WI38 (cell line): ENCODE data around the gene ISCU.
A peak's percentile ranks its signal among the peaks of the same experiment; 100 is the strongest.

Experiments
- H3K4me3 ChIP-seq: 2 replicates; pipeline ENCODE4 v1.5.1; 2011; ENCODE audit warnings: low read depth, mild to moderate bottlenecking, control low read depth, low read length
- TF ChIP-seq, protein P1 (sequence below): IDR thresholded peaks from 2 replicates; pipeline ENCODE4 v1.5.1; 2012; ENCODE audit warnings: low read depth, mild to moderate bottlenecking, control low read depth, low read length

ISCU gene

DNA sequence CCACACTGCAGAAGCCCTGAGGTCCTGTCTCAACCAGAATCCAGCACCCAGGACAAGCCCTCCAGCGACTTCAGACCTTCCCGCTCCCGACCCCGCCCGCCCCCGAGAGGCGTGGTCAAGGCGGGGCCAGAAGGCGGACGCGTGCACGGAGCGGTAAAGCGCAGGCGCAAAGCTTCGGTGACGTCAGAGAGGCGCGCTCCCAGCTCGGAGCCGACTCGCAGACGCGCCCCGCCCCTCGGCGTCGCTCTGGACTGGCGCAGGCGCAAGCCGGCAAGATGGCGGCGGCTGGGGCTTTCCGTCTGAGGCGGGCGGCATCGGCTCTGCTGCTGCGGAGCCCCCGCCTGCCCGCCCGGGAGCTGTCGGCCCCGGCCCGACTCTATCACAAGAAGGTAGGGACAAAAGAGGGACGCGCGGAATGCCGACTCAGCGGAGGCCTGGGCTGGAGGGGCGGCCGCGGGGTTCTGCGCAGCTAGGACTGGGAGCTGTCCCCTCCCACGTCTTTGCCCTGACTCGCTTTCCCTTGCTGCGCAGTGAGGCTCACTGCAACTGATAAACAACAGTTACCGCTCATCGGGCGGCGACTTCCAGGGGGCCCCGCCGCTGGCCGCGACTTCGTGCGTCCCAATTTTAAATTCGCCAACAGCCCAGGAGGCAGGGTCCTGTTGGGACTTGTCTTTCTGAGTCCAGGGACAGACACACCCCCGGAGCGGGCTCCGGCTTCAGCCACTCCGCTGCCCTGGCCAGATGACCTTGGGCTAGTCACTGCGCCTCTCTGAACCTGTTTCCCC, at the start of gene ISCU:
Gene ISCU (plus strand): TSS at position 249 of the 788 bp plus-strand sequence. CDS start 27 bp downstream, at position 276.
- H3K4me3 ChIP-seq, result peak within 1 kb of the TSS; percentile 99
- TF ChIP-seq, protein P1, sequence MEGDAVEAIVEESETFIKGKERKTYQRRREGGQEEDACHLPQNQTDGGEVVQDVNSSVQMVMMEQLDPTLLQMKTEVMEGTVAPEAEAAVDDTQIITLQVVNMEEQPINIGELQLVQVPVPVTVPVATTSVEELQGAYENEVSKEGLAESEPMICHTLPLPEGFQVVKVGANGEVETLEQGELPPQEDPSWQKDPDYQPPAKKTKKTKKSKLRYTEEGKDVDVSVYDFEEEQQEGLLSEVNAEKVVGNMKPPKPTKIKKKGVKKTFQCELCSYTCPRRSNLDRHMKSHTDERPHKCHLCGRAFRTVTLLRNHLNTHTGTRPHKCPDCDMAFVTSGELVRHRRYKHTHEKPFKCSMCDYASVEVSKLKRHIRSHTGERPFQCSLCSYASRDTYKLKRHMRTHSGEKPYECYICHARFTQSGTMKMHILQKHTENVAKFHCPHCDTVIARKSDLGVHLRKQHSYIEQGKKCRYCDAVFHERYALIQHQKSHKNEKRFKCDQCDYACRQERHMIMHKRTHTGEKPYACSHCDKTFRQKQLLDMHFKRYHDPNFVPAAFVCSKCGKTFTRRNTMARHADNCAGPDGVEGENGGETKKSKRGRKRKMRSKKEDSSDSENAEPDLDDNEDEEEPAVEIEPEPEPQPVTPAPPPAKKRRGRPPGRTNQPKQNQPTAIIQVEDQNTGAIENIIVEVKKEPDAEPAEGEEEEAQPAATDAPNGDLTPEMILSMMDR, result no peak

DNA sequence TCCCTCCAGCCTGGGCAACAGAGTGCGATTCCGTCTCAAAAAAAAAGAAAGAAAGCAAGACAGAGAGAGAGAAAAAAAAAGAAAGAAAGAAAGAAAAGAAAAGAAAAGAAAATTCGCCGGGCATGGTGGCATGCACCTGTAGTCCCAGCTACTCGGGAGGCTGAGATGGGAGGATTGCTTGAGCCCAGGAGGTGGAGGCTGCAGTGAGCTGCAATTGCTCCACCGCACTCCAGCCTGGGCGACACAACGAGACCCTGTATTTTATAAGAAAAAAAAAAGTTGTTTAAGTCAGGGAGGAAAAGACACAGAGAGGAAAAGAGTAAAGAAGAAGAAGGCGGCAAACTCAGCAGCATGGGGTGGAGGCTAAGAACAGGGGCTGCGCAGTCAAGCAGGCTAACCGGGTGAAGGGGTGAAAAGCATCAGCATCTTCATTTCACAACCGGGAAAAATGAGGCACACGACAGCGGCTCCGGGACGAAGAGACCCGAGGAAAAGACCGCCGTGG, 47.9 kb upstream of the ISCU start:
- TF ChIP-seq, protein P1, result no peak
- H3K4me3 ChIP-seq, result peak overlapping the region; percentile 91

DNA sequence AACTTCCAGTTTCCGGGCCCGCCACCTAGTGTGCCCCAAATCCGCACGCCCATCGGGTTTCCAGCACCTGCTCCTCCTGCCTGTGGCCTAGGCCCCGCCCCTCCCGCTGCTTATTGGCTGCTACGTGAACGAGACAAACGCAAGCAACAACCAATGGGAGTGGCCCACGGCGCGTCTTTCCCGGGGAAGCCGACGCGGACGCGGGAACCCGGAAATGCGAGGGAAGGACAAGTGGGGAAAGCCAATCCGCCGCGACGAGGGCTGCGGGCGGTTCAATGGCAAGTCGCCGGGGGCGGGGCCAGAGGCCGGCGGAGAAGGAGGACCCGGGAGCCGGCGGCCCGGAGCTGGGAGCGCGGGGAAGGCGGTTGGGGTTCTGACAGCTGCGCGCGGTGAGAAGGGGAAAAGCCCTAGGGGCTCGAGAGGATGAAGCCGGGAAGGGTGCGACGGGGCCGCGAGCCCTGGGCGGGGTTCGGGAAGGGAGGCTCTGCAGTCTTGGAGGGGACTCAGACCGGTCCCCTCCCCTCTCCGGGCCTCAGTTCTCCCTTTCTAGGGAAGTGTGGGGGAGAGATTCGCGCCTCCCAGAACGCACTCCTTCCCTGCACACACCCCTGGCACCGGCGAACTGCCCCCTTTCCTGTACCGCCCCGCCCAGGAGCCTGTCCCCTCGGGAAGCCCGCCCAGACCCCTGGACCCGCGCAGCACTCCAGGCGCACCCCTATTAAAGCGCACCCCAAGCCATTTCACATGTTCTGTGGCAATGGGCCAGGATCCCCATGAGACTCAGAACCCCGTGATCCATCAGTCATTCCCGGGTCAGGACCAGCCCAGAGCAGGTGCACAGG, 47.2 kb upstream of the ISCU start, which contains the start of gene FICD:
Gene FICD (plus strand): TSS at position 305 of the 842 bp plus-strand sequence. CDS start 1,696 bp downstream, outside the sequence.
- TF ChIP-seq, protein P1, result no peak
- peak within 1 kb of the TSS; percentile 91 for H3K4me3 ChIP-seq

DNA sequence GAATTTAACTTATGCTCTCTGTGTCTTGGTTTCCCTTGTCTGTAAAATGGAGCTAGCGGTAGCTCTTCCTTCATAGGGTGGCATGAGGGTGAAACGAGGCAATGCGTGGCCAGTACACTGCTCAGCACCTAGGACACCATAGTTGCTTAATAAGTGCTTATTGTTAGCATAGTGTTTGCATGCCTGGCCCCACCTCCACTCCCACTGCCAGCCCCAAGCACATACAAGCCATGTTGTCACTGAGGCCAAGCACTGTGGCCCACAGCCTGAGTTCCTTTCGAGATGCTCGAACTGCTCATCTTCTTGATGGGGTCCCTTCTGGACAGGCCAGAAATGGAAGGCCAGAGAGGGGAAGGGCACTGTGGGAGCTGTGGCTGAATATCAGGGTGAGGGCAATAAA, 46.5 kb upstream of the ISCU start:
- H3K4me3 ChIP-seq, result peak overlapping the region; percentile 91
- TF ChIP-seq, protein P1, result no peak

DNA sequence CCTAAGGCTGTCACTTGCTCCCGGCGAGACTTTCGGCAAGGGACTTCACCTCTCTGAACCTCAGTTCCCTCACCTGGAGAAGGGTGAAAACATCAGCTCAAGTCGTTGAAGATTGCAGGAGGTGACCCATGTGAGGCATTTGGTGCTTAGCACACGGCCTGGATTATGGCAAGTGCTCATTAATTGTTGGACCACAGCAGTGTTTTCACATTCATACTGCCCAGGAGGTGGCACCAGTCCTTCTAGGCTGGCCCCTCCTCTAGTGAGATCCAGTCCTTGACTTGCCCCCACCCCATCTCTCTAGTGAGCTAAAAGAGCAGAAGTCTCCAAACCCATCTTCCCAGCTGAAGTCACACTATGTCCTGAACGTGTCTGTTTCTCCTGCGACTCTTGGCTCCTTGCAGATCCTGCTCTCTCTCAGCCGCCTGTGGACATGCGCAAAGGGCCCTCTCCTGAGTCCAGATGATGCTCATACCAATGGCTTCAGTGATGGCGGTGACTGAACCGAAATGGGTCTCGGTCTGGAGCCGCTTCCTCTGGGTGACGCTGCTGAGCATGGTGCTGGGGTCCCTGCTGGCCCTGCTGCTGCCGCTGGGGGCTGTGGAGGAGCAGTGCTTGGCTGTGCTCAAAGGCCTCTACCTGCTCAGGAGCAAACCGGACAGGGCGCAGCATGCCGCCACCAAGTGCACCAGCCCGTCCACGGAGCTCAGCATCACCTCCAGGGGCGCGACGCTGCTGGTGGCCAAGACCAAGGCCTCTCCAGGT, 45.7 kb upstream of the ISCU start:
- no peak overlapping the region for H3K4me3 ChIP-seq
- TF ChIP-seq, protein P1, result no peak

DNA sequence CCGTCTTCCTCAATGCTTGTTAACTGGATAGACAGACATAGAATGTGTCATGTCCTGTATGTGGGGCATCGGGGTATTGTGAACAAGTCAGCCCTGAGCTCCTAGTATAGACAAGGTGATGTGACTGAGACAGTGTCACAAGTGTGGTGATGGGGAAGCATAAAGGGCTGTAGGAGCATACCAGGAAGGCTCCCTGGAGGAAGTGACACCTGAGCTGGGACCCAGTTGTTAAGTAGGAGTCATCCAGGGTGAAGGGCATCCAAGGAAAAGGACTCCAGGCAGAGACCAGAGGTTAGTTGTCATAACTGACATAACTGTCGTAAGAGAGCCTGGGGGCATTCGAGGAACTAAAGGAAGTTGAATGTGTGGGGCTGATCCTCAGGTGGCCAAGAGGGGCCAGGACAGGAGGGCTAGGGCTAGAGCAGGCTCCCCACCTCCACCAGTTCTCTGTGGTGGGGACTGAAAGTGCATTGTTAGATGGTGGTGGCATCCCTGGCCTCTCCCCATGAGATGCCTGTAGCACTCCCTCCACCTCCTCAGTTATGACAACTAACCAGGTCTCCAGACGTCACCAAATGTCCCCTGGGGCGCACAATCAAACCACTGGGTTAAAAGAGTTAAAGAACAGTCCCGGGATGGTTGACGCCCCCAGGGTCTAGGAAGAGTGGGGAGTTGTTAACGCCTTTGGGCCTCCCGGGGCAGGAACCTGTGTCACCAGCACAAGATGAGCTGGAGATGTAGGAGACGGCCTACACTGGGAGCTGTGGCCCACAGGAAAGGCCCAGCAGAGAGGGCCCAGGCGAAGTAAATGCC, 44.9 kb upstream of the ISCU start:
- TF ChIP-seq, protein P1, result no peak
- no peak overlapping the region for H3K4me3 ChIP-seq
